CD14-positive monocyte (primary cell): Measurements from ENCODE around the gene TMF1. TPM values are rescaled to one million over a fixed set of nuclear protein-coding genes. Genes with fewer than 3 reads are reported as not detected.

Experiments used
- DNase-seq, 3 donors: peaks; one replicate each; pipeline ENCODE4 v3.0.0-alpha.2; 2011 to 2022
- H2AFZ ChIP-seq: 2 replicates; pipeline ENCODE4 v1.6.0; 2012; ENCODE audit warnings: mild to moderate bottlenecking, low read depth, low read length, inconsistent platforms; ENCODE audit not compliant: insufficient read depth, poor library complexity, severe bottlenecking
- H3K27ac ChIP-seq, 2 donors: 1 replicate in 1 of 2; 2 replicates in 1 of 2; pipeline ENCODE4 v1.5.1; 2012 to 2013; ENCODE audit warnings: low read length in 2 of 2, control low read depth in 1 of 2, inconsistent platforms in 1 of 2, low read depth in 1 of 2, mild to moderate bottlenecking in 1 of 2
- H3K27me3 ChIP-seq, 2 donors: one replicate each; pipeline versions ENCODE4 v1.6.0 to v1.6.1; 2011 to 2013; ENCODE audit warnings: low read length in 2 of 2; ENCODE audit not compliant: control insufficient read depth in 2 of 2, insufficient read depth in 2 of 2
- H3K36me3 ChIP-seq, 2 donors: replicated peaks in 1 of 2; 1 replicate in 1 of 2; 2 replicates in 1 of 2; pipeline versions ENCODE4 v1.5.1 to v1.6.1; 2012 to 2013; ENCODE audit warnings: low read length in 2 of 2, control low read depth in 1 of 2, inconsistent platforms in 1 of 2, mild to moderate bottlenecking in 1 of 2; ENCODE audit not compliant: insufficient read depth in 2 of 2, control insufficient read depth in 1 of 2
- H3K4me1 ChIP-seq, 2 donors: 1 replicate in 1 of 2; 2 replicates in 1 of 2; pipeline versions ENCODE4 v1.5.1 to v1.6.1; 2012 to 2013; ENCODE audit warnings: low read length in 2 of 2, control low read depth in 1 of 2, inconsistent platforms in 1 of 2, mild to moderate bottlenecking in 1 of 2, moderate library complexity in 1 of 2; ENCODE audit not compliant: insufficient read depth in 2 of 2, control insufficient read depth in 1 of 2
- H3K4me2 ChIP-seq: replicated peaks from 2 replicates; pipeline ENCODE3; 2012; ENCODE audit warnings: low read length, moderate library complexity, mild to moderate bottlenecking; ENCODE audit not compliant: poor library complexity, severe bottlenecking; ENCODE audit errors: extremely low read depth
- H3K4me3 ChIP-seq, 3 experiments: fragments of 200-600 bp in 1 of 3; sonication (generic) in 1 of 3; replicated peaks in 1 of 3; 1 replicate in 2 of 3; 2 replicates in 1 of 3; pipeline ENCODE4 v1.5.1; 2011 to 2013; ENCODE audit warnings: low read length in 3 of 3, mild to moderate bottlenecking in 3 of 3, control low read depth in 2 of 3, low read depth in 2 of 3, inconsistent platforms in 1 of 3, moderate library complexity in 1 of 3
- H3K79me2 ChIP-seq: 2 replicates; pipeline ENCODE4 v1.6.0; 2012; ENCODE audit warnings: mild to moderate bottlenecking, control low read depth, inconsistent platforms, low read length, moderate library complexity; ENCODE audit not compliant: insufficient read depth
- H3K9ac ChIP-seq: 2 replicates; pipeline ENCODE4 v1.6.0; 2017; ENCODE audit warnings: low read length, mild to moderate bottlenecking; ENCODE audit not compliant: insufficient read depth, poor library complexity, severe bottlenecking
- H3K9me3 ChIP-seq, 2 donors: replicated peaks in 1 of 2; 1 replicate in 1 of 2; 2 replicates in 1 of 2; pipeline versions ENCODE4 v1.5.1 to v1.6.1; 2012 to 2013; ENCODE audit warnings: low read length in 2 of 2, control low read depth in 1 of 2; ENCODE audit not compliant: control insufficient read depth in 1 of 2, insufficient read depth in 1 of 2
- H4K20me1 ChIP-seq: 2 replicates; pipeline ENCODE4 v1.6.0; 2012; ENCODE audit warnings: mild to moderate bottlenecking, low read length, control low read depth, moderate library complexity; ENCODE audit not compliant: insufficient read depth
- H3K27ac Mint-ChIP-seq, 7 donors: one replicate each; pipeline ENCODE4 v1.8.0; 2020; ENCODE audit warnings: mild to moderate bottlenecking in 7 of 7, mixed read lengths in 7 of 7, moderate library complexity in 6 of 7, inconsistent platforms in 2 of 7
- H3K27me3 Mint-ChIP-seq, 3 donors: one replicate each; pipeline ENCODE4 v1.8.0; 2021 to 2022; ENCODE audit warnings: low read depth in 3 of 3, mild to moderate bottlenecking in 3 of 3, mixed read lengths in 3 of 3, moderate library complexity in 3 of 3, inconsistent platforms in 1 of 3
- H3K36me3 Mint-ChIP-seq, 2 donors: one replicate each; pipeline ENCODE4 v1.8.0; 2020; ENCODE audit warnings: mixed read lengths in 2 of 2, inconsistent platforms in 1 of 2, mild to moderate bottlenecking in 1 of 2
- H3K4me1 Mint-ChIP-seq: one replicate; pipeline ENCODE4 v1.8.0; 2020; ENCODE audit warnings: mild to moderate bottlenecking, mixed read lengths
- H3K4me3 Mint-ChIP-seq, 2 donors: one replicate each; pipeline ENCODE4 v1.8.0; 2020; ENCODE audit warnings: mild to moderate bottlenecking in 2 of 2, mixed read lengths in 2 of 2, moderate library complexity in 1 of 2
- H3K9me3 Mint-ChIP-seq, 7 donors: one replicate each; pipeline ENCODE4 v1.8.0; 2020 to 2022; ENCODE audit warnings: mixed read lengths in 7 of 7, mild to moderate bottlenecking in 6 of 7, moderate library complexity in 6 of 7, inconsistent platforms in 2 of 7
- WGBS: methylation state at CpG from one replicate; pipeline ENCODE4 v1.1.5; 2013; ENCODE audit warnings: missing lambda C conversion rate; ENCODE audit not compliant: insufficient coverage; 5-methylcytosine and 5-hydroxymethylcytosine counted together
- intact Hi-C, 2 donors: fragments of 100-400 bp; cut with micrococcal nuclease; formaldehyde crosslinking; loops; one replicate each; pipeline versions ENCODE4 v1.15.0 to v1.15.1; 2023
- polyA plus RNA-seq, 3 donors: library from polyadenylated mRNA; depleted of rRNA in 1 of 3; unstranded in 2 of 3; stranded (reverse) in 1 of 3; fragments of 300-500 nt in 2 of 3; fragments of >200 nt in 1 of 3; fragmentation: Illumina TruSeq in 2 of 3; gene quantifications; 1 replicate in 2 of 3; 2 replicates in 1 of 3; pipeline ENCODE4 v1.2.3, GENCODE V29; 2012 to 2021
- TF ChIP-seq, protein P1 (sequence below): fragments of 200-600 bp; IDR thresholded peaks from one replicate; pipeline ENCODE4 v1.8.0; 2022; ENCODE audit warnings: antibody characterized with exemption, mild to moderate bottlenecking

Gene TMF1
- polyA plus RNA-seq, 3 donors = 6.4 to 25.6 (median 23.1) TPM

DNA sequence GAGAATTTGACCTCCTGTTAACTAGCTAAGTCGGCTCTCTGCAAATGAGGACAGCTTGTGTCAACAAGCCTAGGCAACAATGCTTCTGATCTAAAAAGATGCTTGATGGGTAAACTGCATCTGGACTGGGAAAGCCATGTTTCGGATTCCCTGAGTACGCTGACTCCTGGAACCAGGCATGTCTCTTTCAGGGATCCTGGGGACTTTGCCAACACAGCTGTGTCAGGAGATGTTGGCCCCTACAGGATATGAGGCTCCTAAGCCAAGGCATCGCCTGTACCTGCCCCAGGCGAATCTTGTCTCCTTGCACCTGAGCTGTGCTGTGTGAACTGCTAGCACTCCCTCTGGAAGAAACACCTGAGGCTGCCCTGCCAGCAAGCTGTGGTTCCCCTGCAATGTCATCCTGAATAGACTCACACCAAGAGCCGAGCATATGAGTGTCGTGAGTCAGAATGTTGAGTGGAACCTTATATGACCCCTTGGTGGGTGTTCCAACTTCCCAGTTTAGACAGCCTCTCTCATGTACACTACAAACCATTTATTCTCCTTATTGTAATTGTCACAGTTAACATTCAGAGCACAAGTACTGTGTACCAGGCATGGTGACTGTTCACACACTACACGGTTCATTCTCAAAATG is 55.7 kb downstream of the TMF1 start:
- H3K36me3 Mint-ChIP-seq = peaks cover 57 to 65% of the 10 kb centered on the region in 2 donors
- H3K4me3 Mint-ChIP-seq = no peak overlapping the region
- H3K27ac Mint-ChIP-seq = no peak overlapping the region

DNA sequence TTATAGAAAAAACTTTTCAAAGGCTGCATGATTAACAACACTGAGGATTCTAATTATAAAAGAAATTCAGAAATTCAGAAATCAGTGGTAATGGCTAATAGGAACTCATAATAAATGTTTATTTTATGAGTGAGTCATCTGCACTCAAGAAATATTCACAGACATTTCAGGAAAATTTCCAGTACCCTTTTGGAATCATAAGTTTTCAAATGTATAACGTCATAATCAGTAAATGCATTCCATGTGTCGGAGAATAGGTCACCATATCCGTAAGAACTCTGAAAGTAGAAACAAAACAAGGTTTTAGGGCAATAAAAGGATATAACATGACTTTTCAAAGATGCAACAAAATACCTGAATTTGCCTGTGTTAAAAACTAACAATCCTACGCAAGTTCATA is 63.4 kb downstream of the TMF1 start:
- Histone ChIP-seq H3K27ac (no peak overlapping the region), H4K20me1 (no peaks in the 10 kb centered on the region), H3K4me3 (no peak overlapping the region), H3K79me2 (no peaks in the 10 kb centered on the region), H2AFZ (no peak overlapping the region), H3K36me3 (peaks cover 16 to 44% of the 10 kb centered on the region in 2 donors), H3K9ac (no peak overlapping the region), H3K4me2 (no peak overlapping the region), H3K9me3 (peaks cover 0 to 4% of the 10 kb centered on the region in 2 donors), H3K27me3 (no peaks in the 10 kb centered on the region), H3K4me1 (no peaks in the 10 kb centered on the region)
- no peak overlapping the region for H3K4me3 Mint-ChIP-seq
- TF ChIP-seq, protein P1, sequence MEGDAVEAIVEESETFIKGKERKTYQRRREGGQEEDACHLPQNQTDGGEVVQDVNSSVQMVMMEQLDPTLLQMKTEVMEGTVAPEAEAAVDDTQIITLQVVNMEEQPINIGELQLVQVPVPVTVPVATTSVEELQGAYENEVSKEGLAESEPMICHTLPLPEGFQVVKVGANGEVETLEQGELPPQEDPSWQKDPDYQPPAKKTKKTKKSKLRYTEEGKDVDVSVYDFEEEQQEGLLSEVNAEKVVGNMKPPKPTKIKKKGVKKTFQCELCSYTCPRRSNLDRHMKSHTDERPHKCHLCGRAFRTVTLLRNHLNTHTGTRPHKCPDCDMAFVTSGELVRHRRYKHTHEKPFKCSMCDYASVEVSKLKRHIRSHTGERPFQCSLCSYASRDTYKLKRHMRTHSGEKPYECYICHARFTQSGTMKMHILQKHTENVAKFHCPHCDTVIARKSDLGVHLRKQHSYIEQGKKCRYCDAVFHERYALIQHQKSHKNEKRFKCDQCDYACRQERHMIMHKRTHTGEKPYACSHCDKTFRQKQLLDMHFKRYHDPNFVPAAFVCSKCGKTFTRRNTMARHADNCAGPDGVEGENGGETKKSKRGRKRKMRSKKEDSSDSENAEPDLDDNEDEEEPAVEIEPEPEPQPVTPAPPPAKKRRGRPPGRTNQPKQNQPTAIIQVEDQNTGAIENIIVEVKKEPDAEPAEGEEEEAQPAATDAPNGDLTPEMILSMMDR = no peak
- no peaks in the 10 kb centered on the region for H3K27me3 Mint-ChIP-seq
- H3K9me3 Mint-ChIP-seq = peaks cover 0 to 9% (median 2%) of the 10 kb centered on the region in 7 donors
- DNase-seq = no peak
- H3K36me3 Mint-ChIP-seq = peaks cover 57% of the 10 kb centered on the region in 2 donors
- WGBS = no CpG with 5 or more reads among the region's 4 CpGs
- intact Hi-C loops = no loop called here
- H3K4me1 Mint-ChIP-seq = no peaks in the 10 kb centered on the region
- H3K27ac Mint-ChIP-seq = no peak overlapping the region

More for the DNA sequence above, 55.7 kb downstream of the TMF1 start:
- no peak for DNase-seq
- H2AFZ ChIP-seq = no peak overlapping the region
- H3K4me2 ChIP-seq = no peak overlapping the region
- H3K79me2 ChIP-seq = no peaks in the 10 kb centered on the region
- TF ChIP-seq, protein P1 = no peak
- Mint-ChIP-seq H3K27me3 (peaks cover 0 to 2% (median 0%) of the 10 kb centered on the region in 3 donors), H3K4me1 (no peaks in the 10 kb centered on the region), H3K9me3 (peaks cover 0 to 9% (median 4%) of the 10 kb centered on the region in 7 donors)
- peaks cover 14 to 35% of the 10 kb centered on the region in 2 donors for H3K36me3 ChIP-seq
- H4K20me1 ChIP-seq = no peaks in the 10 kb centered on the region
- H3K27me3 ChIP-seq = no peaks in the 10 kb centered on the region
- 91% methylated on average over 4 of the region's 8 CpGs for WGBS
- H3K27ac ChIP-seq = no peak overlapping the region
- H3K9ac ChIP-seq = no peak overlapping the region
- no peaks in the 10 kb centered on the region for H3K4me1 ChIP-seq
- intact Hi-C loops = no loop called here
- no peak overlapping the region for H3K4me3 ChIP-seq
- peaks cover 0 to 4% of the 10 kb centered on the region in 2 donors for H3K9me3 ChIP-seq
